ENCODE data around the gene TMEM25.

The TMEM25 gene

DNA sequence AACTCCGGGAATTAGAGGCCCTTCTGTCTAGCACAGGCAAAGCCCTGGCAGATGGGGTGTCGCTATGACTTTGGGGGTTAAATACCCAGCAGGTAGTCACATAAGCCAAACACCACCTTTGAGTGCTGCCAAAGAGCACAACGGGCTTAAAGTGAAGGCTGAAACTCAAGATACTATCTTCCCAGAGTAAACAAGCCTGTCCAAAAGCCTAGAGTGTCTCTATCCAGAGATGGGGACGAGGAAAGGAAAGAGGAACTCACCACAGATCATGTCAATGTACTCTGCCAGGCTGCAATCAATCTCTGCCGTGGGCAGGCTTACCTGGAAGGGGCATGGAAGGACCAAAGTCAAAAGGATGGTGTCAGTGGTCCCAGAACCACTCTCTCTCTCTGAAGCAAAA lies 14.5 kb downstream of the TMEM25 start:
- peaks cover 24% of the 10 kb centered on the region for H3K36me3 ChIP-seq (ENCODE audit: low read depth)
- DNase-seq (ENCODE audit: low spot score) = no peak
- H3K27me3 ChIP-seq (ENCODE audit: insufficient read depth, poor library complexity, severe bottlenecking) = no peaks in the 10 kb centered on the region

DNA sequence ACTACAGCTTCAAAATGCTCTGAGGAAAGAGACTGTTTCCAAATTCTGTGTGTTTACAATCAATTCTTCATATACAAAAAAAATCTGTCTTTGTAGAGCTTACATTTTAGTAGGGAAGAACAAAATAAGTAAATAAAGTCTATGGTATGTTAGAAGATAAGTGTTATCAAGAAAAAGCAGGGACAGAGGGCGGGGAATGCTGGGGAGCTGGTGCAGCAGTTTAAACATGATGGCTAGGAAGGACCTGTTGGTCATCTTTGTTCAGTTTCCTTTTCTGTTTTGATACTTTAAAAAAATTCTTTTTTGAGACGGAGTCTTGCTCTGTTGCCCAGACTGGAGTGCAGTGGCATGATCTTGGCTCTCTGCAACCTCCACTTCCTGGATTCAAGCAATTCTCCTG lies 16.1 kb downstream of the TMEM25 start:
- H3K9me3 ChIP-seq (ENCODE audit: severe bottlenecking) = no peaks in the 10 kb centered on the region
- H3K4me3 ChIP-seq (ENCODE audit: severe bottlenecking) = no peak overlapping the region
- H3K36me3 ChIP-seq (ENCODE audit: low read depth) = peaks cover 33% of the 10 kb centered on the region
- no peaks in the 10 kb centered on the region for H3K27me3 ChIP-seq (ENCODE audit: insufficient read depth, poor library complexity, severe bottlenecking)
- H3K4me1 ChIP-seq (ENCODE audit: insufficient read depth, poor library complexity, severe bottlenecking) = no peaks in the 10 kb centered on the region
- DNase-seq (ENCODE audit: low spot score) (no peak), ATAC-seq (ENCODE audit: low read depth) (no peak)
- no peak for TF ChIP-seq CTCF (IDR thresholded peaks at IDR 0.05; ENCODE audit: poor library complexity, severe bottlenecking)
- H3K27ac ChIP-seq (ENCODE audit: poor library complexity, severe bottlenecking) = no peak overlapping the region

More for the DNA sequence above, 14.5 kb downstream of the TMEM25 start:
- Histone ChIP-seq H3K4me1 (ENCODE audit: insufficient read depth, poor library complexity, severe bottlenecking) (no peaks in the 10 kb centered on the region), H3K27ac (ENCODE audit: poor library complexity, severe bottlenecking) (no peak overlapping the region), H3K9me3 (ENCODE audit: severe bottlenecking) (no peaks in the 10 kb centered on the region), H3K4me3 (ENCODE audit: severe bottlenecking) (no peak overlapping the region)
- TF ChIP-seq CTCF (IDR thresholded peaks at IDR 0.05; ENCODE audit: poor library complexity, severe bottlenecking) = no peak
- ATAC-seq (ENCODE audit: low read depth) = no peak

- Histone ChIP-seq H3K4me3 (ENCODE audit: severe bottlenecking) (no peak overlapping the region), H3K36me3 (ENCODE audit: low read depth) (peaks cover 53% of the 10 kb centered on the region), H3K9me3 (ENCODE audit: severe bottlenecking) (no peaks in the 10 kb centered on the region), H3K4me1 (ENCODE audit: insufficient read depth, poor library complexity, severe bottlenecking) (no peaks in the 10 kb centered on the region), H3K27me3 (ENCODE audit: insufficient read depth, poor library complexity, severe bottlenecking) (no peaks in the 10 kb centered on the region), H3K27ac (ENCODE audit: poor library complexity, severe bottlenecking) (no peak overlapping the region)
- TF ChIP-seq CTCF (IDR thresholded peaks at IDR 0.05; ENCODE audit: poor library complexity, severe bottlenecking) = no peak
- no peak for DNase-seq (ENCODE audit: low spot score)
- no peak for ATAC-seq (ENCODE audit: low read depth)
Observed at GRCh38 chr11:118552341-118552740, 21.3 kb downstream of the TMEM25 start.

- Histone ChIP-seq H3K27me3 (ENCODE audit: insufficient read depth, poor library complexity, severe bottlenecking) (no peaks in the 10 kb centered on the region), H3K27ac (ENCODE audit: poor library complexity, severe bottlenecking) (no peak overlapping the region), H3K4me1 (ENCODE audit: insufficient read depth, poor library complexity, severe bottlenecking) (no peaks in the 10 kb centered on the region), H3K9me3 (ENCODE audit: severe bottlenecking) (no peaks in the 10 kb centered on the region), H3K4me3 (ENCODE audit: severe bottlenecking) (no peak overlapping the region), H3K36me3 (ENCODE audit: low read depth) (peaks cover 45% of the 10 kb centered on the region)
- TF ChIP-seq CTCF (IDR thresholded peaks at IDR 0.05; ENCODE audit: poor library complexity, severe bottlenecking) = no peak
- ATAC-seq (ENCODE audit: low read depth) (no peak), DNase-seq (ENCODE audit: low spot score) (no peak)
Observed at GRCh38 chr11:118560806-118561205, 29.8 kb downstream of the TMEM25 start.

DNA sequence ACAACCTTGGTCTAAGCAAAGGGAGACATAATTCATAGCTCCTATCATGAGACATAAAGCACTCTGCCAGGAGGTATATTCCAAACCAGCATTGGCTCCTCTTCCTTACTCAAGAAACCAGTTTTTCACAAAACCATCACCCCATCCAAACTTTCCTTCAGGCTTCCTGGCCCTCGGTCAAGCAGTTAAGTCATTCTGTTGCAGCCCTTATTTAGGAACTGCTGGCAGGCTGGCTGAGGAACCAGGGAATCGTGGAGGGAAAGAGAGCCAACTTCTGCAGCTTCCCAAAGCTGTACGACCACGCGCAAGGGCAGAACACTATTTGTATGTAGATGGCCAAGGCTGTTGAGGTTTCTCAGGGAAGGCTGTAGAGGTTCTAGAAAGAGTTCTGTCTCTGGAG lies 34.1 kb downstream of the TMEM25 start:
- ATAC-seq (ENCODE audit: low read depth) (no peak), DNase-seq (ENCODE audit: low spot score) (no peak)
- Histone ChIP-seq H3K4me1 (ENCODE audit: insufficient read depth, poor library complexity, severe bottlenecking) (no peaks in the 10 kb centered on the region), H3K27me3 (ENCODE audit: insufficient read depth, poor library complexity, severe bottlenecking) (no peaks in the 10 kb centered on the region), H3K9me3 (ENCODE audit: severe bottlenecking) (no peaks in the 10 kb centered on the region), H3K4me3 (ENCODE audit: severe bottlenecking) (no peak overlapping the region), H3K27ac (ENCODE audit: poor library complexity, severe bottlenecking) (peak overlapping the region; percentile 18), H3K36me3 (ENCODE audit: low read depth) (peaks cover 12% of the 10 kb centered on the region)
- TF ChIP-seq CTCF (IDR thresholded peaks at IDR 0.05; ENCODE audit: poor library complexity, severe bottlenecking) = no peak
